PC-3 (cell line): ENCODE measurements around the gene ALDH8A1.

ENCODE experiments used
- CTCF ChIP-seq: fragments of 300-600 bp; sonication (generic); conservative IDR thresholded peaks from 2 replicates; pipeline ENCODE4 v1.5.1; 2017; ENCODE audit warnings: antibody characterized with exemption, low read depth, mild to moderate bottlenecking, low read length
- EZH2 ChIP-seq: fragments of 300-600 bp; sonication (generic); IDR thresholded peaks from one replicate; pipeline ENCODE4 v1.6.1; 2017; ENCODE audit warnings: antibody characterized with exemption, mild to moderate bottlenecking, low read length; ENCODE audit not compliant: unreplicated experiment
- EZH2phosphoT487 ChIP-seq: fragments of 300-600 bp; sonication (generic); IDR thresholded peaks from 2 replicates; pipeline ENCODE4 v1.6.1; 2018; ENCODE audit warnings: mild to moderate bottlenecking, antibody characterized with exemption, low read length, borderline replicate concordance

- TF ChIP-seq CTCF, result no peak
- TF ChIP-seq EZH2, result no peak
- TF ChIP-seq EZH2phosphoT487, result no peak
Measured at GRCh38 chr6:134896910-134897309, 53.0 kb downstream of the ALDH8A1 start.
